Measurements from ENCODE around the gene DAP. TPM values are rescaled to one million over a fixed set of nuclear protein-coding genes. Genes with fewer than 3 reads are reported as not detected.
"Not testable (repeated sequence)": the region's sequence is repeated elsewhere in the genome, so short reads cannot be mapped to it uniquely, and the experiment has no call there.

Gene DAP
- total RNA-seq = 7.3 TPM

- FAIRE-seq (no peak), DNase-seq (ENCODE audit: low spot score in 2 of 2) (peak; percentile 89)
Measured at GRCh38 chr5:10761185-10761932, at the start of gene DAP. Gene DAP (minus strand): TSS chr5:10761234. CDS start chr5:10761068, 166 bp downstream.

GRCh38 chr5:10808347-10809226, 47.6 kb upstream of the DAP start:
- FAIRE-seq (no peak), DNase-seq (ENCODE audit: low spot score in 2 of 2) (no peak)

- no peak for FAIRE-seq
- no peak for DNase-seq (ENCODE audit: low spot score in 2 of 2)
Measured at GRCh38 chr5:10801931-10802666, 41.1 kb upstream of the DAP start.

- FAIRE-seq = no peak
- no peak for DNase-seq (ENCODE audit: low spot score in 2 of 2)
Measured at GRCh38 chr5:10800852-10801251, 39.8 kb upstream of the DAP start.

GRCh38 chr5:10797261-10797660, 36.2 kb upstream of the DAP start:
- DNase-seq (ENCODE audit: low spot score in 2 of 2) = no peak
- no peak for FAIRE-seq

- no peak for FAIRE-seq
Measured at GRCh38 chr5:10793785-10794184, 32.8 kb upstream of the DAP start.

GRCh38 chr5:10792336-10792735, 31.3 kb upstream of the DAP start:
- FAIRE-seq (no peak), DNase-seq (ENCODE audit: low spot score in 2 of 2) (no peak)

More at GRCh38 chr5:10793785-10794184, 32.8 kb upstream of the DAP start:
- DNase-seq (ENCODE audit: low spot score in 2 of 2) = no peak

- DNase-seq (ENCODE audit: low spot score in 2 of 2) (no peak), FAIRE-seq (no peak)
Measured at GRCh38 chr5:10789726-10790125, 28.7 kb upstream of the DAP start.

GRCh38 chr5:10789021-10789420, 28.0 kb upstream of the DAP start:
- no peak for FAIRE-seq
- no peak for DNase-seq (ENCODE audit: low spot score in 2 of 2)

- FAIRE-seq (no peak), DNase-seq (ENCODE audit: low spot score in 2 of 2) (no peak)
Measured at GRCh38 chr5:10788358-10788757, 27.3 kb upstream of the DAP start.

- FAIRE-seq = no peak
Measured at GRCh38 chr5:10786835-10787234, 25.8 kb upstream of the DAP start.

GRCh38 chr5:10780208-10780607, 19.2 kb upstream of the DAP start:
- not testable (repeated sequence) for DNase-seq (ENCODE audit: low spot score in 2 of 2); FAIRE-seq

More at GRCh38 chr5:10786835-10787234, 25.8 kb upstream of the DAP start:
- DNase-seq (ENCODE audit: low spot score in 2 of 2) = no peak

- FAIRE-seq (no peak), DNase-seq (ENCODE audit: low spot score in 2 of 2) (no peak)
Measured at GRCh38 chr5:10779592-10779991, 18.6 kb upstream of the DAP start.

- DNase-seq (ENCODE audit: low spot score in 2 of 2) = no peak
- FAIRE-seq = no peak
Measured at GRCh38 chr5:10778179-10778910, 17.3 kb upstream of the DAP start.

- no peak for FAIRE-seq
- DNase-seq (ENCODE audit: low spot score in 2 of 2) = no peak
Measured at GRCh38 chr5:10775646-10776045, 14.6 kb upstream of the DAP start.

- DNase-seq (ENCODE audit: low spot score in 2 of 2) = no peak
- FAIRE-seq = no peak
Measured at GRCh38 chr5:10772901-10773585, 12.0 kb upstream of the DAP start.

- no peak for FAIRE-seq
- no peak for DNase-seq (ENCODE audit: low spot score in 2 of 2)
Measured at GRCh38 chr5:10768328-10768899, 7.4 kb upstream of the DAP start.

GRCh38 chr5:10762776-10763500, 1.9 kb upstream of the DAP start:
- FAIRE-seq = no peak

More at GRCh38 chr5:10762776-10763500, 1.9 kb upstream of the DAP start:
- DNase-seq (ENCODE audit: low spot score in 2 of 2) = no peak

Measured in frontal cortex (tissue), 4 donors.